ENCODE results near the gene MTCL1. TPM values are rescaled to one million over a fixed set of nuclear protein-coding genes. Genes with fewer than 3 reads are reported as not detected.

Gene MTCL1
- total and polyA plus RNA-seq, 2 of the 8 experiments (the other 6 are each of a cell fraction or from before 2014, with no cell fraction given) = 16.6 to 60.8 TPM

DNA sequence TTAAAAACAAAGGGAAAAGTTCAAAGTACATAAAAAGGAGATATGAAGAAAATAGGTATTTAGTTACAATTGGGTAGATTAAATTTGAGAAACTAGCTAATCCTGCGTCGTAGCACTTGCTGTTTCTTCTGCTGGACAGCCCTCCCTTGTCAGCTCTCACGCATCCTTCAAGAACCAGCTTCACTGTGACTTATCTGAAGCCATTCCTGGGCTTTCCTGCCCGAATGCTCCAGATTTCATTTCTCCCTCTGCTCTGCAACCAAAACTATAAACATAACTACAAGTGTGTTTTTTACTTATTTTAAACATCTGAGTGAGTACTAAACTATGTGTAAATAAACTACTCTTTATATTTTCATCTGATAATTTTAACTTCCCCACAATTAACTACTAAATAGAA, 149.2 kb downstream of the MTCL1 start (continued):
- TF ChIP-seq CHD1 (IDR thresholded peaks at IDR 0.05; ENCODE audit: low read depth, low read length) (no peak), SIX5 (IDR thresholded peaks at IDR 0.05; ENCODE audit: low read depth, low read length) (no peak), KDM1A (IDR thresholded peaks at IDR 0.05; ENCODE audit: borderline replicate concordance, low read length) (no peak), JUN (IDR thresholded peaks at IDR 0.05; ENCODE audit: low read depth, low read length) (no peak), BRCA1 (IDR thresholded peaks at IDR 0.05; ENCODE audit: low read depth, low read length) (no peak)
